GM18499 (cell line): ENCODE data around the gene CDH4.

ENCODE experiments used
- ATAC-seq: cut with Tn5 transposase; IDR thresholded peaks from one replicate; pipeline ENCODE4 v1.9.1; 2021; ENCODE audit warnings: moderate number of reproducible peaks; ENCODE audit not compliant: insufficient read depth, unreplicated experiment

CDH4 gene

DNA sequence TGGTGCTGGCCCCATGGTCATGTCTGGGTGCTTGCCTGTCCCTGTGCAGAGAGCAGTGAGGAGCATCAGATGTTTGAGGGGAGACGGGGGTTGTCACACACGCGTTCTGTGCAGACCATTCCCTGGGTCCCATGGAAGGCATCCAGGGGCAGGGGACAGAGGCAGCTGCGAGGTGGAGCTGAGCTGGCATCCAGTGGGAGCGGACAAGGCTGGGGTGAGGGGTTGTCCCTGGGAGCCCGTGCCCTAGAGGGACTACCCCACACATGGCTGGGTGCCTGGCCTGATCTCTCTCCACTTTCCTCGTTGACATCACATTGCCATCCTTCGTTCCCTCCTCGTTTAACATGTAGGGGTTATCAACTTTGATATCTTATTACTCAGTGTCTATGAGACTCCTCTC lies 331.3 kb downstream of the CDH4 start:
- ATAC-seq: no peak

- ATAC-seq: no peak
Observed at GRCh38 chr20:61584851-61585250, 332.8 kb downstream of the CDH4 start.

GRCh38 chr20:61585764-61586163 lies 333.7 kb downstream of the CDH4 start:
- ATAC-seq: no peak

DNA sequence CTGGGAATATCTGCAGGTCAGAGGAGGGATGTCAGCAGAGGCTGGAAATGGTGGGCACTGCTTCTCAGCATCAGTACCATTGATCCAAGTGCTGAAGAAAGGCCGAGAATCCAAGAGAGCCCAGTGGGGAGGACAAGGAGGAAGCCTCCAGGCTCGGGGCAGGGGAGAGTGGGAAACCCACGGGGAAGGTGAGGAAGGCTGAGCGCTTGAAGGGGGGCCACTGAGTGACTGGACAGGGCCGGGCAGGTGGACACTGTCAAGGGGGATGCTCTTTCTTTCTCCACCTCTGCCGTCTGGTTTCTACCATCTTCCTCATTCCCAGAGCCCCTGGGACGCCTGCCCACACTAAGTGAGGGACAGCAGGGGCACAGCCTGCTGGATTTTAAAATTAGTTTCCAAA lies 335.0 kb downstream of the CDH4 start:
- ATAC-seq: no peak

- no peak for ATAC-seq
Observed at GRCh38 chr20:61587681-61588289, 335.7 kb downstream of the CDH4 start.

DNA sequence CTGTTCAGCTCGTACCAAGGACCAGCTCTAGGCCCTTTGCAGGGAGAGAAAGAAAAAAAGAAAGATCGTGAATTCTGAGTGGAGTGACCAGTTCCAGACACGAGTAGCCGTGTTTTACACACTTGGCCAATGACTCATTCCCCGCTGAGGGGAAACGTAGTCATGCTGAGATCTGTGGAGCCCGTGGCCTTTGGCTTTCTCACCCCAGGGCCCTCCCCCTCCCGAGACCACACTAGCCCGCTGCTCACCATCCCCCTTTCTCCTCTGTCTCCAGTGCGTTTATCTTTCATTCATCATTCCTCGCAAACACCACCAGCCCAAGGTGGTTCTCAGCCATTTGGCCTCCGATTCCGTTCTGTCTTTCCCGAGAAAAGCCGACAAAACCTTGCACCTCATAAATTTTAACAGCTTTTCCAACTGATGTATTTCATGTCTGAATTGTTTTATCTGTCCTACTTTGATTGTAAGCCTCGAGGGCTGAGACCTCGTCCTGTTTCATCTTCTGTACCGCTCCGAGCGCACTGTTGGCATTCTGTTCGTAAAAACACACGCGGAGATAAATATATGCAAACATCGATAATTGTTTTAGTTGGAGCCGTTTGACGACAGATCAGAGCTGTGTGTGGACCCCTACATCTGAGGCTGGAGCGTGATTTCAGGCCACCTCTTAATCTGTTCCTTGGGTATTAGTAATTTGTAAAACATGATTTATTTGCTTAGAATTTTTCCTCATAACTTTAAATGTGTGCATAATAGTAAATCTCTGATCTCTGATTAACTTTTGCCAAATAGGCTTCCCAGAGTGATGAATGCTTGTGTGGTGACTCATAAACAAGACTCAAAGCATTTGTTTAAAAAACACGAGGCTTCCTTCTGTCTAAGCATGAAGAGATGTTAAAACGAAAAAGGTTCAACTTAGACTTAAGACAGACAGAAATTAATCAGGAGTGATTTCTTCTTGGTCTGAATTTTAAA lies 336.6 kb downstream of the CDH4 start:
- no peak for ATAC-seq

DNA sequence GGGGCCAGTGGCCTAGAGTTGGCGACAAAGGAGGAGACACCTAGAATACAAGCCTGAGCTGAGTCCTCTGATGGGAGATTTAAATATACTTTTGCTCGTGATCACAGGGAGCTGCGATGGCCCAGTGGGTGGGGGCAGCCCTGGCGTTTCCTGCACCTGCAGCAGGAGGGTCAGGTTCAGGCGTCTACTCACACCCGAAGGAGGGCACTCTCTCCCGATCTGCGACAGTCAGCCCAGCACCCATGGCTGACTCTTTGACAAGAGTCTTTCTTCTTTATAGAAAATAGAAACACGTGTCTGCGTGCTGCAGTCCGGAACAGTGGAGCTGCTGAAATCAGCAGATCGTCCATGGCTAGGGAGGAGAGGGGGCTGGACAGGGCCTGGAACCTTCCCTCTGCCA lies 338.2 kb downstream of the CDH4 start:
- ATAC-seq: no peak

DNA sequence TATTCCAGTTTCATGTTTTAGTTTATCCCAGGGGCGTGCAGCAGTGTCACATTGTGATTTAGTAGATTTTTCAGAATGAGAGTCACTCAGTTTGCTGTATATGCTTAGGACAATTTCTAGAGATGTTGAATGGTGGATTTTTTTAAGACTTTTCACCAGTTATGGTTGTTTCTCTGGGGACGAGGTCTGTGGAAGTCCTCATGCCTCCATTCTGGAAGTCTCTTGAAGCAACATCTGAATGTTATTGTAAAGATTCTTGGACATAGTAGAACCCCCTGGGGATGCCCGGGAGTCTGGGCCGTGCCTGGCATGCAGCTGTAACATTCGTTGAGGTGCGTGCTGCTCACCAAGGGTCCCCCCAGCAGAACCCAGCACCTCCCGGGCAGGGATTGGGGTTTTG lies 341.5 kb downstream of the CDH4 start:
- no peak for ATAC-seq

DNA sequence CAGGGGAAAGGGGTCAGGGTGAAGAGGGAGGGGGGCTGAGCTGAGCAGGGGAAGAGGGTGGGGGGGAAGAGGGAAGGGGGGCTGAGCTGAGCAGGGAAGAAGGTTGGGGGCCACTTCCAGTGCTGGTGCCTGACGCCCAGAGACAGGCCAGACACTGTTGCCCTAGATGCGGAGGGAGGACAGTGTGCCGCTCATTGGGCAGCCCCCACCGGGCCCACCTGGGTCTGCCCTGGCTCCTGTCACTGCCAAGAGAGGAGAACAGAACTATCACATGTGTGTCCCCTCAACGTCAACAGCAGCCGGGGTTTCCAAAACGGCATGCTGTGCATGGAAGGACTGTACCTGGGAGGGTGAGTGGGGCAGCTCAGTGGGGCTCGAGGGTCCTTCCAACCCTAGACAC lies 342.1 kb downstream of the CDH4 start:
- ATAC-seq: no peak

- no peak for ATAC-seq
Observed at GRCh38 chr20:61595216-61595615, 343.2 kb downstream of the CDH4 start.

DNA sequence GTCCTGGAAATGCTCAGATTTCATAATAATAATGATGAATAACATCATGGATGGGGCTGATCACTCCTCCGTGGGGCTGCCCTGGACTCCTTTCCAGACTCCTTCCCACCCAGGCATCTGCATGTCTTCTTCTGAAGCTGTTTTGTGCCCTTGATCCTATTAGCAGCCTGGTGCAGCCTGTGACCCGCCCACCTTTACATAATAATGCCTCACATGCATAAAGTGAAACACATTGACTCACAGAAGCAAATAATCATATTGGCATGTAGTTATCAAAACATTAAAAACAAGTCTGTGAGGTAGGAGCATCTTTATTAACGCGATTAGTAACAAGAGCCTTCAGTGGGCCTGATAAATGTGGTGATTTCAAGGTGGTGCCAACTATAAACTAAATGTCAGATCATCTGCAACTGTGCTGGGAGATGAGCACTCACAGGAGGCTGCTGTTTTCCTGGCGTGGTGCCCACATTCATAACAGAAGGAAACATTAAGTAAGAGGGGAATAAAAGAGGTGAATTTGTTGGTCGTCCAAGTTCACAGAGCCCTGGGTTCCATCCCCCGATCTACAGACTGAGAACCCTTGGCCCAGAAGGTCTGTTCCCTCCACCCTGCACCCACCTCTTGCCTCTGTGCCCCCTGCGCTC lies 344.7 kb downstream of the CDH4 start:
- ATAC-seq: no peak

GRCh38 chr20:61597996-61598395 lies 345.9 kb downstream of the CDH4 start:
- no peak for ATAC-seq

GRCh38 chr20:61598586-61598985 lies 346.5 kb downstream of the CDH4 start:
- no peak for ATAC-seq

GRCh38 chr20:61599061-61599531 lies 347.0 kb downstream of the CDH4 start:
- ATAC-seq: no peak

- no peak for ATAC-seq
Observed at GRCh38 chr20:61599541-61599992, 347.5 kb downstream of the CDH4 start.

GRCh38 chr20:61600016-61600415 lies 348.0 kb downstream of the CDH4 start:
- no peak for ATAC-seq

- no peak for ATAC-seq
Observed at GRCh38 chr20:61601361-61601760, 349.3 kb downstream of the CDH4 start.

DNA sequence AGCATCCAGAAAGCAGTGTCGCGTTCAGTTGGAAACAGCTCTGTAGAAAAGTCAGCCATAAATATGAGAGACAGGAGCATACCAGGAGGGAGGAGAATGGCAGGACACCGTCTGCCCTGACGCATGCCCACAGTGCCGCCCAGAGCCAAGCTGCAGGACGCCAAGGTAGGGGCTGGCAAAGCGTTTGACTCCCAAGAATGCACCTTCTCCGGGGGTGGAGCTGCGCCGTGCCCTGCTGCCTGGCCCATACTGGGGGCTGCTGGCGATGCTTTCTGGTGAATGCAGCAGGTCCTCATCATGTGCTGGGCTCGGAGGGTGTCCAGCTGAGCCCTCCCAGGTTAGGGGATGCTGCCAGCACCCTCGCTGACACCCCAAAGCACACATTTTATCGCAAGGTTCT lies 349.8 kb downstream of the CDH4 start:
- no peak for ATAC-seq

GRCh38 chr20:61603715-61604114 lies 351.7 kb downstream of the CDH4 start:
- ATAC-seq: no peak

DNA sequence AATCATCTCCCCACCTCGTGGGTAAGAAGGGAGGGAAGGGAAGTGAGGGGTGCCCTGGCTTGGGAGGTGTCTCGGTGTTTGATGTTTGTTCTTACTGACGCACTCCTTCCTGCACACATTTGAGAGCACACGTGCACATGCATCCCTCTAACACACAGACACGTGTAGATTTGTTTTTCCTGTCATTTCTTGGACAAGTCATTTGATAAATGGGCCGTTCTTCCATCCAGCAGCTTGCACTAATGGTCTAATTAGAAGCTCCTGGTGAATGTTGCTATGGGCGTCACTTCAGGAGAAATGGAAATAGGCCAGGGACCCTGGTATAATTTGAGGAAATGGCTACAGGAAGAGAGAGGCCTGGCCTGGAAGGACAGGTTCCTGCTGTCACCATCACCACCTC lies 352.5 kb downstream of the CDH4 start:
- no peak for ATAC-seq

GRCh38 chr20:61605283-61605682 lies 353.2 kb downstream of the CDH4 start:
- no peak for ATAC-seq
